G401.6 (cell line): ENCODE data around the gene INTS2.
"Not testable (repeated sequence)": the region's sequence is repeated elsewhere in the genome, so short reads cannot be mapped to it uniquely, and the experiment has no call there.

Source experiments
- FAIRE-seq: peaks from 2 replicates; lab custom pipeline; 2012; peaks lifted over from hg19 to GRCh38; lab: Jason Lieb, UNC

INTS2 gene

DNA sequence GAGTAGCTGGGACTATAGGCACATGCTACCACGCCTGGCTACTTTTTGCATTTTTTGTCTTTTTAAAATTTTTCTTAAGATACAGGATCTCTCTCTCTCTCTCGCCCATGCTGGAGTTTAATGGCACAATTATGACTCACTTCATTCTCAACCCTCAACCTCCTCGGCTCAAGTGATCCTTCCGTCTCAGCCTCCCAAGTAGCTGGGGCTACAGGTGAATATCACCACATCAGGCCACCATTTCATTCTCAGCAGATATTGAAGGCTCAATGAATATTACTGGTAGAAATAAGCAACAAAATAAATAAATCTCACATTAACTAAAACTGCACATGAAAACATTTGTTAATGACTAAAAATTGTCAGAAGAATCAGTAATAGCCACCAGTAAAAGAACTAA lies 106.1 kb downstream of the INTS2 start:
- FAIRE-seq: no peak

GRCh38 chr17:61819265-61819664 lies 108.5 kb downstream of the INTS2 start:
- not testable (repeated sequence) for FAIRE-seq

DNA sequence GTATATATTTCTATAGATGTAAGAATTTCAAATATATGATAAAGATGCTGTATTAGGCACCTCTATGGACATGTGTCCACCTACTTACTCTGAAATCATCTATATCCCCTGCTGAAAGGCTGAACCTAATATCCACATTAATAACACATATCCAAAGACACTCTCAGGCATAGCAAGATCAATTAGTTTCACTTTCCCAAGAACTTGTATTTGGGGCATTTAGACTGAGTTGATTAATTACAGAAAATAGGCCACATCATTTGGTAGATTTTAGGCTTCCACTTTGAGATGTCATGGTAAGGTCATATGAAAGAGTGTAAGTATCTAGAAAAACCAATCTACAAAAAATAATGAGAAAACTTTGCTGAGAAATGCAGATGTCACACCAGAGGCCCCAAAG lies 109.6 kb downstream of the INTS2 start:
- FAIRE-seq: no peak

DNA sequence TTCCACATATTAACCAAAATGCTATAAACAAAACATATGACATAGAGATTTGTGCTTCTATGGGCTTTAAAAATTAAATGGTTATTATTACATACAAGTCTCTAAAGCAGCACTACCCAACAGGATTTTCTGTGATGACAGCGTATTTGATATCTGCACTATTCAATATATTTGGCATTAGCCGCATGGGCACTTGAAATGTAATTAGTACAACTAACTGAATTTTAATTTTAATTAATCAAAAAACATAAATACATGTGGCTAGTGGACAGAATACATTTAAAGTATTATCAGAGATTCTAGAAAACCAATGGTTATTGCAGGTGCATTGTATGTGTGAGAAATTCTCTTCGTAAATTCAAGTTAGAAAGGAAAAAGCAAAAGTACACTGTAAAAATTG lies 110.3 kb downstream of the INTS2 start:
- FAIRE-seq: no peak

- no peak for FAIRE-seq
Observed at GRCh38 chr17:61816538-61816937, 111.2 kb downstream of the INTS2 start.

DNA sequence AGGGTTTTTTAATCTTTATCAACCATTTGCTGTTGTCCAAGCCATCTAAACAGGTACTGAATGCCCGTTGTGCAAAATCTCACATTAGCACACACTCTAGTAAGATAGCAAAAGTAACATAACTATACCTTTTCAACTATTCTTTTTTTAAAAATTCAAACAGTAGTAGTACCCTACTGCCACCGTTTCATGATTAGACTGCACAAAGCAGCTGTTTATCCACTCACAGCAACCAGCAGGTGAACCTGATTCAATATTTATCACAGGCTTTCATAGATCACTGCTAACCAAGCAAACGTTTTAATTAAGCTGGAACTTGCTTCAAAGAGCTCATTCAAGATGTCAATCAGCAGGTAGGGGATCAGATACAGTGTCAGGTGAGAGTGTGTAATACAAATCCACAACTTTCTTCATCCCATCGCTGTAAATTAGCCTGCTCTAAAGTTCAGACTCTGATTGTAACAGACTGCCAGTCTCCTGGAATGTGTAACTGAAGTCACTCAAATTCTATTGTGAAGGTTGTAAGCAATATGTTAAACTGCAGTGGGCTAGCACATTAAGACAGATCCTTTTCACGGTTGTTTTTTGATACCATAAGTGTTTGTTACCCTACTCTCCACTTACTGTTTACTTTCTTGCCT lies 111.8 kb downstream of the INTS2 start:
- FAIRE-seq: no peak
